Fibroblast of skin of scalp (primary cell): ENCODE data around the gene IFT88.
"Not testable (repeated sequence)": the region's sequence is repeated elsewhere in the genome, so short reads cannot be mapped to it uniquely, and the experiment has no call there.

Experiments used
- DNase-seq: peaks from one replicate; pipeline ENCODE4 v3.0.0-alpha.2; 2013

IFT88 gene

DNA sequence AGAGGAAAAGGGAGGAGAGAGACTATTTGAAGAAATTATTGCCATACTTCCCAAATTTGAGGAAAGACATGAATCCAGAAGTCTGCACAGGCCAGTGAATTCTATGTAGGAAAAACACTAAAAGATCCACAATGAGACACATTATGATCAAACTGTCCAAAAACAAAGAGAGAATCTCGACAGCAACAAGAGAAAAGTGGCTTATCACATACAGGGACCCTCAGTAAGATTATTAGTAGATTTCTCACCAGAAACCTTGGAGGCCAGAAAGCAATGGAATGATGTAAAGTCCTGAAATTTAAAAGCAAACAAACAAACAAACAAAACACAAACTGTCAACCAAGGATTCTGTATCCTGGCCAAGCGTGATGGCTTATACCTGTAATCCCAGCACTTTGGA lies 80.8 kb downstream of the IFT88 start:
- no peak for DNase-seq

GRCh38 chr13:20652946-20653345 lies 86.0 kb downstream of the IFT88 start:
- no peak for DNase-seq

GRCh38 chr13:20654156-20654555 lies 87.2 kb downstream of the IFT88 start:
- DNase-seq, result peak; percentile 66

DNA sequence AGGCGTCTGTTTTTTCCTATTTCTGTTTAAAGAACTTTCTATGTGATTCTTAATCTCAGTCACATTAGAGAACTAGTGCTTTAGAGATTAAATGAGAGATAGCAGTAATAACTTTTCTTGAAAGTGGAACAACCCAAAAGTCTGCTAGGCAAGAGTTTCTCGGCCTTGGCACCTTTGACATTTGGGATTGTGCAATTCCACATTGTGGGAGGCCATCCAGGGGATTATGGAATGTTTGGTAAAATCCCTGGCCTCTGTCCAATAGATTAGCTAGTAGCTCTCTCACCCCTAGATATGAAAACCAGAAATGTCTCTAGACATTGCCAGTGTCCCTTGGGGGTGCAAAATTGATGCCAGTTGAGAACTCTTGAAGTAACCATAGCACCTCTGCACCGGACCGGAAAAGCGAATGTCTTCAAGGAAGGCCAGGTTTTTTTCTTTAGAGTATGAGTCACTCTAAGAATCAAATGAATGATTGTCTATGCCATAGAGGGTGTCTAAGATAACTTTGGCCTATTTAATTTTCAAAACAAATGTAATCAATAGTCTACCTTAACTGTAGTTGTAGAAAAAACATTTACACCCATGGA lies 91.6 kb downstream of the IFT88 start:
- DNase-seq, result peak; percentile 9

- no peak for DNase-seq
Measured at GRCh38 chr13:20664351-20664750, 97.4 kb downstream of the IFT88 start.

GRCh38 chr13:20666948-20667347 lies 100.0 kb downstream of the IFT88 start:
- no peak for DNase-seq

DNA sequence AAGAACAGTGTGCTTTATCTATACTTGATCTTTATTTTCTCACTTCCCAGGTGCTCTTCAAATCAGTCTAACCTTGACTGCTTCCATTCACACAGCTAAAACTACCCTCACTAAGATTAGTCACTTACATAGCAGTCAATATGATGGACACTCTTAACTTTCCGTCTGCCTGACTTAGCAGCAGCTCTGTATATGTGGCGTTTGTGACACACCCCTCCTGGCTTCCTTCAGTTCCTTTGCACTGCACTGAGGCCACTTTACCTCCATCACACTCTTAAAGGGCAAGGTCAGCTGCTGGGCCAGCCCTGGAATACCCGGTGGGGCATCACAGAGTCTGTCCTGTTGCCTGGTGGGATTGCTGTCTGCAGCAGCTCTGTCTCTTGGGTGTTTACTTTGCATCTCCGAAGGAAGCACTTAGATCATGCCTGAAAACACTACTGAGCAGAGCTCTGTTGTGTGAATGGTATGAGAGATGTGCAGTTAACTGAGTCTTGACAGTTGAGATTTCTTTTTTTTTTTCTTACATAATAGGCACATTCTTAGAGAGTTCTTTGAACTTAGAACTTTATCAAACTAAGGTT lies 101.0 kb downstream of the IFT88 start:
- DNase-seq, result no peak

- DNase-seq, result no peak
Measured at GRCh38 chr13:20669162-20669561, 102.2 kb downstream of the IFT88 start.

DNA sequence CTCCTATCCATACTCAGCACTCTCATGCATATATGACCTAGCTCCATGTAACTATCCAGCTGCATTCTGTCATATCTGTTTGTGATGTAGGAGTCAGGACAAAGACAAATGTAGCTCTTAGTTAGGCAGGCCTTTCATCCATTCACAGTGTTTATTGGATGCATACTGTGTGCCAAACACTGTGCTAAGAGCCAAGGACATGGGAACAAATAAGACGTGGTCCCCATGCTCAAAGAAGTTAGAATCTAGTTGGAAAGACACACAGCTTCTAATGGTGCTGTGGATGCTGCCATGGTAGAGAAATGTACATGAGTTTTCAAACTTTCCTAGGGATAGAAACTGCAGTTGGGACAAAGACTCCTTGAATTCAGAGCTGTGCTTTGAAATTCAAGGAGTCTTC lies 104.8 kb downstream of the IFT88 start:
- no peak for DNase-seq

DNA sequence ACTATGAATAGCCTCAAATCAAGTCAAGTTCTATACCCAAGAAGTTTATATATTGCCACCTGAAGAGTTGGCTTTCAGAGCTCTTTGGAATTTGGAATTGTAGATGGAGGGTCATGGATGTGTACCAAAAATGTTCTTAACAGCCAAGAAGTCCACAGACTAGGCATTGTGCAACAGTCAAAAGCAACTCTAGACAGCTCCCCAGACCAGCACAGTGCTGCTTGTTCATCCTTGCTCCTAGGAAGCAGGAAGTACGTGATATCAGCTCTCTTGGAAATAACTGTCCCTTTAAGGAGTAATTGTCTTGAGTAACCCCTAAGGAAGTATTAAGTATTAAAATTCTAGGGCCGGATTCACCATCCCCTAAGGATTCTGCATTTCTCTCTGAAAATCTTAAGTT lies 105.8 kb downstream of the IFT88 start:
- no peak for DNase-seq

DNA sequence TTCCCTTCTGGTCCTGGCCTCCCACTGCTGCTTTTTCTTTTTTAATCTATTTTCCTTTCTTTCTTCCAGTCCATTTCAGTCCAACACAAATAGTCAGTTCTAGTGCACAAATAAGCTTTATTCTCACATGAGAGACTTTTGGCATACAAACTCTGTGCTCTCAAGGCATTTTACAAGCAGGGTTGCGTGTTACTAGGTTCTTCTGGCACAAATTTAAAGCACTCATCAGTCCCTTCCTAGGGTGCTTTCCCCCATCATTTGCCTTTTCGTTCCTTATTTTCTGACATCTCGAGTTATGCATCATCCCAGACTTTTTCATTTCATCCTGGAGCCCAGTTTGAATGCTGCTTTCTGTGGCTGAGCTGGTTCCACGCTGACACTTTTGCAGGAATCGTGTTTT lies 106.8 kb downstream of the IFT88 start:
- DNase-seq, result no peak

GRCh38 chr13:20676213-20676612 lies 109.3 kb downstream of the IFT88 start:
- no peak for DNase-seq

DNA sequence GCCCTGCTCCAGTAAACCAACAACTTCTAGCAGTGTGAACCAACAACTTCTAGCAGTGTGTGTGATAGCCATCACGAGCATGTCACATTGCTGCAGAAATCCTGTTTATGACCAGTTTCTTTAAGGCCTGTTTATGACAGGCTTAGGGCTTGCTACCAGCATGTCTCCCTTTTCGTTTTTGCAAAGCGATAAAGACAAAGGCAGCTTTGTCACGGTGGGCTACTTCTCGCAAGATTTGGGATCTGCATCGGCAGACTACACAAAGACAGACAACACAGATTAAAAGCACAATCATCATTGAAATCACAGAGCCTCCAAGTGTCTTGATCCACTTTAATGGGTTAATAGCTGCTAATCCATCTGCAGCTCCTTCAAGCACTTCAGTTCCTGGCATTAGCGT lies 111.6 kb downstream of the IFT88 start:
- DNase-seq, result not testable (repeated sequence)

- no peak for DNase-seq
Measured at GRCh38 chr13:20679879-20680278, 112.9 kb downstream of the IFT88 start.

GRCh38 chr13:20680416-20681080 lies 113.6 kb downstream of the IFT88 start:
- no peak for DNase-seq

- DNase-seq, result peak; percentile 89
Measured at GRCh38 chr13:20681481-20681880, 114.5 kb downstream of the IFT88 start.

GRCh38 chr13:20682061-20682460 lies 115.1 kb downstream of the IFT88 start:
- no peak for DNase-seq

DNA sequence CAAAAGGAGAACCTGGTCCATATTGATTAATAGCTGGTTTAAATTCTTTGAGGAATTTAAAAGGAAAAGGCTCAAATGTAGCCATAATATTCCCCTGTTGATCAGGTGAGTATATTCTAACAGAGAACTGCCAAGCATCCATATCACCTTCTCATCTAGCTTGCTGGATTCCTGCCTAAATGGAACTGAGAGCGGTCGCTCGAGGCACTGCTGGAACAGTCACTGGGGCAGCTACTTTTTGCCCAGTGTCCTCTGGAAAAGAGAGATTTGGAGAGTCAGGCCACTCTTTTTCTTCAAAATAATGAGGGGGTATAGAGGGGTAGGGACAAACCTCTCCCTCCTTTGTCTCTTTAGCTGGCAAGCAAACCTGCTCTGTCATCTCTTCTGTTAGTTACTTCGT lies 117.1 kb downstream of the IFT88 start:
- no peak for DNase-seq

GRCh38 chr13:20684546-20684945 lies 117.6 kb downstream of the IFT88 start:
- DNase-seq, result no peak

DNA sequence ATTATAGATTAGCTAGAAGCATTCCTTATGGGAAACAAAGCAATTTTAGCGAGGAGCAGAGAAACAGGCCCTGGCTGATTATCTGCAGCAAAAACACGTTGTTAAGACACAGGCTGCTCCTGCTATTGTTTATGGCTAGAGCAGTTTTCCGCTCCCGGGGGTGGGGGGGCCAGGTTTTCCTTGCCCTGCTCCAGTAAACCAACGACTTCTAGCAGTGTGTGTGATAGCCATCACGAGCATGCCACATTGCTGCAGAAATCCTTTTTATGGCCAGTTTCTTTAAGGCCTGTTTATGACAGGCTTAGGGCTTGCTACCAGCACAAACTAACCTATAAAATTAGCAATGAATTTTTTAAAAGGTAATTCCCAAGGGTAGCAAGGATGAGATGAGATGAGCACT lies 118.1 kb downstream of the IFT88 start:
- DNase-seq, result no peak

GRCh38 chr13:20686167-20686566 lies 119.2 kb downstream of the IFT88 start:
- DNase-seq, result no peak

DNA sequence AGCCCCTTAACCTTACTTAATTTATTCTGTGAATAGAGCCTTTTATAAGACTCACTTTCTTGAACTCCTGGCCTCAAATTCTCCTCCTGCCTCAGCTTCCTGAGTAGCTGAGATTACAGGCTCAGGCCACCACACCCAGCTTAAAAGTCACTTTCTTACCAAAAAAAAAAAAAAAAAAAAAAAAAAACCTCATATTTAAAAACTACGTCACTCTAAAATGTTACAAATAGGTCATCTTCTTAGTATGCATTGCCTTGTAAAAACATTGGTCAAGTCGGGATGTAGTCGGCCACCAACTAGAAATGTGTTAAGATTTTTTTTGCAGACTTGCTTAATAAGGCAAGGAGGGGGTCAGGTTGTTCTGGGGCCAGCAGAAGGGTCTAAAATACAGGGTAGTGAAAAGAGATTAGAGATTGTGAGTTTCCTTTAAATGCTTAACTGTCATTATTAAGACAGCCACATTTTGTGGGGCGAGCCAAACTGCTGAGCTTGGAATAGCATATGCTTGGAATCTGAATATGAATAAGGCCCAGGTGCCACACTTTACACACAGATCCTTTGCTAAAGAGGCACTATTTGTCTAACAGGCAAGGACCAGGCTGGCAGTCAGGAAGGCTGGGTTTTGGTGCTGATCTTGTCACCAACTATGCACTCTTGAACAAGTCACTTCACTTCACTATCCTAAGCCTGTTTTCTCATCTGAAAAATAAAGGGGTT lies 120.1 kb downstream of the IFT88 start:
- no peak for DNase-seq

GRCh38 chr13:20689291-20689690 lies 122.3 kb downstream of the IFT88 start:
- DNase-seq, result no peak

GRCh38 chr13:20691616-20692015 lies 124.7 kb downstream of the IFT88 start:
- no peak for DNase-seq
